ENCODE measurements around the gene SCFD2. TPM values are rescaled to one million over a fixed set of nuclear protein-coding genes. Genes with fewer than 3 reads are reported as not detected.
"Not testable (repeated sequence)": the region's sequence is repeated elsewhere in the genome, so short reads cannot be mapped to it uniquely, and the experiment has no call there.

Gene SCFD2
- total and polyA plus RNA-seq, 7 donors, result 5.8 to 13.3 (median 11.2) TPM

DNA sequence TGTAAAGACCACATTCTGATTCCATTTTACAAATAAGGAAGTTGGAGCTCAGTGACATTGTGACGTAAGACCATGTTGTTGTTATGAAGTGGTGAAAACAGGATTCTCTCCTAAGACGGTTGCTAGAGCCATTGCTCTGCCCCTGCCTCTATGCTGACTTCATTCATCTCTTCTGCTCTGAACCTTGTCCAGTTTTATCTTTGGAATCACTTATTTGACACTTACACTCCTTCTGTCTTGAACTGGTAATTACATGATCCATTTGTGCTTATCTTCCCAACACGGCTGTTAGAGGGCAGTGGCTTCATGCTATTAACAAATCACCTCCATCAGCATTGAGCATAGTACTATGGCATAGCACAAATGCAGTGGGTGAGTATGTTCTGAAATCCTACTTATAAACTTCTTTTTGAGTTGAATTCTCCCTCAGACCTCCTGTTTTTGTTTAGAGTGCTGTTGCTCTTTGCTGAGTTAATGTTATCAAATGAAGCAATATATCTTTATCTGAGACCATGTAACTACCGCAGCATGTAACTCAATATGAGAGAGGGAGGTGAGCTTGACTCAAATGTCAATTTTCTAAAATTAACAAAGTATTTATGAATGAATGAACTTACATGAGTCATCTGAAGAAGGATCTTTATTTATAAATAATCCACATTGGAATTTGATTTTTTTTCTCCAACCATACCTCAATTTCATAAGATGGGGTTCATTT lies 326.0 kb downstream of the SCFD2 start:
- H3K9me3 ChIP-seq, result no peaks in the 10 kb centered on the region
- ATAC-seq, result peak in 3 of 4 donors; percentile 65 to 90 (median 74)
- H3K4me1 ChIP-seq, result peaks cover 20% of the 10 kb centered on the region
- no peaks in the 10 kb centered on the region for H3K27me3 ChIP-seq (ENCODE audit: insufficient read depth in 3 of 3, low read length in 2 of 3)
- TF ChIP-seq, protein P1, sequence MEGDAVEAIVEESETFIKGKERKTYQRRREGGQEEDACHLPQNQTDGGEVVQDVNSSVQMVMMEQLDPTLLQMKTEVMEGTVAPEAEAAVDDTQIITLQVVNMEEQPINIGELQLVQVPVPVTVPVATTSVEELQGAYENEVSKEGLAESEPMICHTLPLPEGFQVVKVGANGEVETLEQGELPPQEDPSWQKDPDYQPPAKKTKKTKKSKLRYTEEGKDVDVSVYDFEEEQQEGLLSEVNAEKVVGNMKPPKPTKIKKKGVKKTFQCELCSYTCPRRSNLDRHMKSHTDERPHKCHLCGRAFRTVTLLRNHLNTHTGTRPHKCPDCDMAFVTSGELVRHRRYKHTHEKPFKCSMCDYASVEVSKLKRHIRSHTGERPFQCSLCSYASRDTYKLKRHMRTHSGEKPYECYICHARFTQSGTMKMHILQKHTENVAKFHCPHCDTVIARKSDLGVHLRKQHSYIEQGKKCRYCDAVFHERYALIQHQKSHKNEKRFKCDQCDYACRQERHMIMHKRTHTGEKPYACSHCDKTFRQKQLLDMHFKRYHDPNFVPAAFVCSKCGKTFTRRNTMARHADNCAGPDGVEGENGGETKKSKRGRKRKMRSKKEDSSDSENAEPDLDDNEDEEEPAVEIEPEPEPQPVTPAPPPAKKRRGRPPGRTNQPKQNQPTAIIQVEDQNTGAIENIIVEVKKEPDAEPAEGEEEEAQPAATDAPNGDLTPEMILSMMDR (IDR thresholded peaks at IDR 0.05), result no peak
- no peaks in the 10 kb centered on the region for H3K36me3 ChIP-seq (ENCODE audit: insufficient read depth in 1 of 2, low read depth in 1 of 2)
- no peak overlapping the region for H3K4me3 ChIP-seq
- DNase-seq, result no peak
- intact Hi-C loops (cut with DNase I), result no loop called here
- H3K27ac ChIP-seq, result peak overlapping the region; percentile 30
- WGBS, 3 donors, result 32 to 55% (median 33%) methylated on average over 4 of the region's 4 CpGs

DNA sequence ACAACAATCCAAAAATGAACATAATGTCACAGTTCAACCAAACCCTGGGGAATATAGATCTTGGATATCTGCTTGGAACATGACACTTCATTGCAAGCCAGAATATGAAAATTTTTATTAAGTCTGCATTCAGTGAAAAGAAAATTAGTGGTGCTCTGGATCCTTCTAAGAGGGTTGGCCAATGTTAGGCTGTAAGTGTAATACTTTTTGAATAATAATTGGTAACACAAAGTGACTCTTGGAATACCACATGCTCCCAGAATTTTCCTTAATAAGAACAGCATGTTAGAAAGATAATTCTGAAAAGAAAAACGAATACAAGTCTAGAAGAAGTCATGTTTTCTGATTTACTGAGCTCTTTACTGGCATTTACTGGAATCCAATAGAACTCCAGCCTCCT lies 328.0 kb downstream of the SCFD2 start:
- Histone ChIP-seq H3K27me3 (ENCODE audit: insufficient read depth in 3 of 3, low read length in 2 of 3) (no peaks in the 10 kb centered on the region), H3K36me3 (ENCODE audit: insufficient read depth in 1 of 2, low read depth in 1 of 2) (no peaks in the 10 kb centered on the region), H3K9me3 (no peaks in the 10 kb centered on the region), H3K27ac (no peak overlapping the region), H3K4me1 (peaks cover 20% of the 10 kb centered on the region), H3K4me3 (no peak overlapping the region)
- DNase-seq, result no peak
- TF ChIP-seq, protein P1 (IDR thresholded peaks at IDR 0.05), result no peak
- WGBS, 3 donors, result 62 to 79% (median 66%) methylated on average over 1 of the region's 1 CpG
- intact Hi-C loops (cut with DNase I), result no loop called here
- ATAC-seq, result no peak

DNA sequence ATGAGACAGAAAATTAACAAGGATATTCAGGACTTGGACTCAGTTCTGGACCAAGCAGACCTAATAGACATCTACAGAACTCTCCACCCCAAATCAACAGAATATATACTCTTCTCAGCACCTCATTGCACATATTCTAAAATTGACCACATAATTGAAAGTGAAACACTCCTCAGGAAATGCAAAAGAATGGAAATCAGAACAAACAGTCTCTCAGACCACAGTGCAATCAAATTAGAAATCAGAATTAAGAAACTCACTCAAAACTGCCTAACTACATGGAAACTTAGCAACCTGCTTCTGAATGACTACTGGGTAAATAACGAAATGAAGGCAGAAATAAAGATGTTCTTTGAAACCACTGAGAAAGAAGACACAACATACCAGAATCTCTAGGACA lies 333.0 kb downstream of the SCFD2 start:
- H3K9me3 ChIP-seq; H3K27ac ChIP-seq; H3K27me3 ChIP-seq (ENCODE audit: insufficient read depth in 3 of 3, low read length in 2 of 3); ATAC-seq; DNase-seq; H3K36me3 ChIP-seq (ENCODE audit: insufficient read depth in 1 of 2, low read depth in 1 of 2); H3K4me3 ChIP-seq; intact Hi-C loops (cut with DNase I); H3K4me1 ChIP-seq: not testable (repeated sequence)
- WGBS, 3 donors, result 78 to 92% (median 89%) methylated on average over 1 of the region's 1 CpG

DNA sequence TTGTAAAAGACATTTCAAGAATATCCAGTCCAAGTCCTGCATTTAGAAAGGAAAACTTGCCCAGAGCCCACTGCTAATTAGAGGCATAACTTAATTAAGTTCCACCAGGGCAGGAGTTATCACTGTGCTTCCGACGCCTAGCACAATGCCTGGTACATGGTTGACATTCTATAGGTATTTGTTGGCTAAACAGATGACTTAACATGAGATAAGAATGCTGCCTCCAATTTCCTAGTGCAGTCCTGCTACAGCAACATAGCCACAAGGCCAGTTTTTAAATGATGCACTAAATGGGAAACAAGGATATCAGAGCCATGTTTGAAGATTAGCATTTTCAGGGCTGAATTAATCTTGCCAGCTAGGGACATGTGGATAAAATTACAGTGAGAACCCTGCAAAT lies 339.6 kb downstream of the SCFD2 start:
- 70 to 100% (median 84%) methylated on average over 2 of the region's 2 CpGs for WGBS, 3 donors
- DNase-seq, result no peak
- Histone ChIP-seq H3K36me3 (ENCODE audit: insufficient read depth in 1 of 2, low read depth in 1 of 2) (no peaks in the 10 kb centered on the region), H3K27me3 (ENCODE audit: insufficient read depth in 3 of 3, low read length in 2 of 3) (no peaks in the 10 kb centered on the region), H3K27ac (no peak overlapping the region), H3K9me3 (no peaks in the 10 kb centered on the region), H3K4me1 (peaks cover 20% of the 10 kb centered on the region), H3K4me3 (no peak overlapping the region)
- no peak for ATAC-seq
- intact Hi-C loops (cut with DNase I), result no loop called here
- TF ChIP-seq, protein P1 (IDR thresholded peaks at IDR 0.05), result no peak

DNA sequence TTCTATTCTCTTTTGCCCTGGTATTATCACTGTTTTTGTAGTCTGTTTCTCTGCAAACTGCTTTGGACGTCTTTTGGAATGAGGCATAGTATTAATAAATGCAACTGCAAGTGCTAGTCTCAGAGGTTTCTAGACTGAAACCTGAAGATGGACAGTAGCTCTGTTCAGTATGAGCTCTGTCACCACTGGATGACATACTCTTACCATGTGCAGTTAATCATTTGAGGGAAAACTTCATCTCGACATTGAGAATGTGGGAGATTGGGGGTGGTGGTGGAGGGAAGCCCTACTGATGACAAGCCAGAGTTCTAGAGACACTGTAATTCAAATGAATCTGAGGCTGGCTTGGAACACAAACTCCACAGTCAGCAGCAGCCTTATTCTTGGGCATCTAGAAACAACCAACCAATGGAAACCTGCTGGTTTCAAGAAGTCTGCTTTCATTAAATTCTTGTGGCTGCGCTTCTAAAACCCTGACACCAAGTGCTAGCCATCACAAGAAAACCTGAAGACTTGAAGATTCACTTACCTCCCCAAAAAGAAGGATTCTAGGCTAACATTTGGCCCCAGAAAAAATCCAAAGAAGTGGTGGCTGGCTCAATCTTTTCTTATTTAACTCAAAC lies 342.1 kb downstream of the SCFD2 start:
- intact Hi-C loops (cut with DNase I), result no loop called here
- no peak overlapping the region for H3K27ac ChIP-seq
- H3K4me1 ChIP-seq, result peaks cover 34% of the 10 kb centered on the region
- ATAC-seq (no peak), DNase-seq (no peak)
- no peaks in the 10 kb centered on the region for H3K36me3 ChIP-seq (ENCODE audit: insufficient read depth in 1 of 2, low read depth in 1 of 2)
- H3K27me3 ChIP-seq (ENCODE audit: insufficient read depth in 3 of 3, low read length in 2 of 3), result no peaks in the 10 kb centered on the region
- TF ChIP-seq, protein P1 (IDR thresholded peaks at IDR 0.05), result no peak
- H3K4me3 ChIP-seq, result no peak overlapping the region
- 72 to 91% (median 78%) methylated on average over 3 of the region's 3 CpGs for WGBS, 3 donors
- no peaks in the 10 kb centered on the region for H3K9me3 ChIP-seq
